IPS DF 4.7 (cell line): ENCODE results near the gene IPO11.

Source experiments
- DNase-seq: peaks from one replicate; pipeline ENCODE4 v3.0.0-alpha.2; 2013; ENCODE audit warnings: low spot score; ENCODE audit errors: extremely low read depth

IPO11 gene

GRCh38 chr5:62568800-62569432, 156.4 kb downstream of the IPO11 start:
- peak; percentile 14 for DNase-seq

DNA sequence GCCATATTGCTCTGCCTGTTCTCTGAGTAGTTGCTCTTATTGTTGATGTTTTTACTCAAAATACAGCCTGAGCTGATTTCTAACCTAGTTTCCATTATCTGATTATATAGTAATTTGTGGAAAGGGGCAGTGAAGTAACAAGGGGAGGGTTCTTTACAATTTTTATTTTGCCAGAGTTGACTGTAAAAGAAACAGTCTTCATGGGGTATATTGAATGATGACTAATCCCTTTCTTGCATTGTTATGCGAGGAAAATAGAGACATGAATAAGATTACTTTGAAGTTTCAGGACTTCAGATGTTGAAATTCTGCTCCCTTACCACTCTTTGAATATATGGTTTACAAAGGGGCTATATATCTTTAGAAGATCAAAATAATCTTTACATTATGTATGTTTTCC, 156.9 kb downstream of the IPO11 start:
- DNase-seq, result no peak

DNA sequence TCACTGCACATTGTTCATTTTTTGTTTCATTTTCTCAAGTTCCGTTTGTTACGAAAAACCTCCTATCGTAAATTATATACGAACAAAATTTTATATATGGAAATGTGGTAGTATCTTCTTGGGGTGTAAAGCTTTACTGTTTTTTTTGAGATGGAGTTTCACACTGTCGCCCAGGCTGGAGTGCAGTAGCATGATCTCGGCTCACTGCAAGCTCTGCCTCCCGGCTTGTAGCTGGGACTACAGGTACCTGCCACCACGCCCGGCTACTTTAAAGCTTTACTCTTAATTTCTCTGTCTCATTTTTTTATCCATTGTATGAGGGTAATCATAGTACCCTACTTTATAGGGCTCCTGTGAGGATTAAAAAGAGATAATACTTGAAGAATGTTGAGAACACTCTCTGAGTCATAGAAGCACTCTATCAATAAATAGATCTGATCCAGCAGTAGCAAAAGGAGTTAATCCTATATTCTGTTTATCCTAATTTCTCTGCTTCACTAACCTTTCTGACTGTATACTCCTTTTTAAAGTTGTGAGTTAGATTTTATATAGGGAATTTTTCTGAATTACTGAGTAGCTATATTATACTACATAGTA, 160.5 kb downstream of the IPO11 start:
- DNase-seq, result no peak

DNA sequence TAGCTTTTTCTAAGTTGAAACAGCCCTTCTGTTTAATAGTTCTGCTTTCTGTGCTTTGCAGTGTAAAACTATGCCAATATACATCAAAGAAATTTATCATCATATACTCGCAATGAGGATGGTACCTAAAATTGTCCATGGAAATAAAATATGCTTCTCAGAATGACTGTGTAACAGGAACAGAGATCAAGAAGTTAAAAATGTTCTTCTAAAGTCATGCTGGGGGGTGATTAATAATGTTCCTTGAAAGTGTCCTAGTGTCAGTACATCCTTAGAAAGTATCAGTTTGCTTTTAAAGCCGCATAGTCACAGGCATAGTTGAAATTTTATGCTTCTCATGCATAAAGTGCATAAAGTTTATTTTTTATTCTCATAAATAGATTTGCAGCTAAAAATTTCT, 162.0 kb downstream of the IPO11 start:
- DNase-seq, result no peak

DNA sequence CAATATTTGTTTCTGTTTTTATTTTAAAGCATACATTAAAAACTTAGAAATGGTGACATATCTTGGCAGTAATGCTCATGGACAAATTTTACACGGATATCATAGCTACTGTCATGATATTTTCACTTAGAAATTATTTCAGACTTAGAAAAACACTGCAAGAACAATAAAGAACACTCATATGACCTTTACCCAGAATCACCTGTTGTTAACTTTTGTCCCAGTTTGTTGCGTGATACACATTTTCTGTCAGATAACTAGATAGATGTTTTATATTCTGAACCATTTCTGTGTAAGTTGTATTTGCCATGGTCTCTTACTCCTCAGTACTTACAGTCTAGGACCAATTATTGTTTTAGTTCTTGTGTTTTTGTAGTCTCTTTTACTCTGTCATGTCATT, 162.5 kb downstream of the IPO11 start:
- DNase-seq, result no peak

DNA sequence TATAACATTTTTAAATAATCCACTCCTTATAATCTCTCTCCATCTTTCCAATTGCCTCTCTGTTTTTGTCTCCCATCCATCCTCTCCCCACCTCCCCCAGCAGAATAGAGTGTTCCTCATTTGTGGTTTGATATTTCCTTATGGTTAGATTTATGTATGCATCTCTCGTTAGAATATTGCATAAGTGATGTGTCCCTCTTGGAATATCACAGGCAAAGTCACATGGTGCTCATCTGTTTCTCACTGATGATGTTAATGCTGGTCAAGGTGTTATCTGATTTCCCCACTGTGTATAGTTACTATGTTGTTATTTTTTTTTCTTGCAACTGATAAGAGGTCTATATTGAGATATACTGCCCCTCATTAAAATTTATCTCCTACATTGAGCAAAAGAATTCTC, 162.9 kb downstream of the IPO11 start:
- no peak for DNase-seq

DNA sequence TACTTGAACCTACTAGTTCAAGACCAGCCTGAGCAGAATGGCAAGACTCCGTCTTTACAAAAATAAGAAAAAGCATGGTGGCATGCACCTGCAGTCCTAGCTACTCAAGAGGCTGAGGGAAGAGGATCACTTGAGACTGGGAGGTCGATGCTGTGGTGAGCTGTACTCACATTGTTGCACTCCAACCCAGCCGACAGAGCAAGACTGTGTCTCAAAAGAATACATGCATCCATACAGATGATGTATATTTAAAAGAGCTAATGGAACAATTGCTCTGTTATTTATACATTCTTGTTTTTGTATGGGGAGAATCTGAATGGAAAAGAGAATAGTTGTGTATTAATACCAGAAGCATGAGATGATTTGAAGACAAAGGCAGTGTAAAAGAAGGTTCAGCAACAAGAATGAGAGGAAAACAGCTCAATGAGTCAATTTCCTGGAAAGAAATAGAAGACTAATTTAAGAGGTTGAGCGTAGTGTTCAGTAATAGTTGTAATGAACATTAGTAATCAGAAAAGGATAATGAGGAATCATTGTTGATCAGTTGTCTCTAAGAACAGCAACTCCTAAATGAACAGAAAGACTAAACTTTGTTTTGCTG, 164.1 kb downstream of the IPO11 start:
- no peak for DNase-seq

DNA sequence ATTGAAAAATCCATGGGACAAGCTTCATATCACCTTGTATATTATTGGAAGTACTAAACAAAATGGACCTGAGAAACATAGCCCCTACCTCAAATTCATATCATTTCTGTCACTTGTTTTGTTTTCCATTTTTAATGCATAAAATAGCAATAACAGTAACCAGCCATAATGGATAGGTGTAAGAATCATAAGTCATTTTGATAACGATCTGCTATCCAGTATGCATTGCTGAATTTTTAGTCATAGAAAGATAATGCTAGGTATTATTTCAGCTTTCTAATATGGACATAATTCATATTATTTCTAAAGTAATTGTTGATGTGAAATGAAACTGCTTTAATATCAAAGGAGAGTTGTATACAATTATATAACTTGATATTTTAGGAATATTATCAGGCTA, 164.9 kb downstream of the IPO11 start:
- no peak for DNase-seq

DNA sequence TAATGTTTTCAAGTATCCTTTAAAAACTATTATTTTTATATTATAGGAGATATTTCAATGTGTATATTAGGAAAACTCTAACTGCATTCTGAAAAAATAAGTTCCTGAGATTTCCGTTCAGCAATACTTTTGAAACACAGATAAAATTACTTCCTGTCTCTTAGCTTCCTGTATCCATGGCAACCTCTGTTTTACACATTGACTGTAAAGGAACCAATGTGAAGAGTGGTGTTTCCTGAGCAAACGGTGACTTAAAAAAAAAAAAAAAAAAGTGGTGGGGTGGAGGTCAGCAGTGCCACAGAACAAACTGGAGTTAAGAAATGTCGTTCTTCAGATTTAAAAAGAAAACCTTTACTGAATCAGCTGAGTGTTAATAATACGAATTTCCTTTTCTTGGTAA, 166.0 kb downstream of the IPO11 start, which contains the start of gene LRRC70:
Gene LRRC70 (plus strand): TSS at position 280 of the 400 bp plus-strand sequence. CDS start 620 bp downstream, outside the sequence.
- peak; percentile 33 for DNase-seq

- no peak for DNase-seq
Observed at GRCh38 chr5:62579761-62580160, 167.2 kb downstream of the IPO11 start.

DNA sequence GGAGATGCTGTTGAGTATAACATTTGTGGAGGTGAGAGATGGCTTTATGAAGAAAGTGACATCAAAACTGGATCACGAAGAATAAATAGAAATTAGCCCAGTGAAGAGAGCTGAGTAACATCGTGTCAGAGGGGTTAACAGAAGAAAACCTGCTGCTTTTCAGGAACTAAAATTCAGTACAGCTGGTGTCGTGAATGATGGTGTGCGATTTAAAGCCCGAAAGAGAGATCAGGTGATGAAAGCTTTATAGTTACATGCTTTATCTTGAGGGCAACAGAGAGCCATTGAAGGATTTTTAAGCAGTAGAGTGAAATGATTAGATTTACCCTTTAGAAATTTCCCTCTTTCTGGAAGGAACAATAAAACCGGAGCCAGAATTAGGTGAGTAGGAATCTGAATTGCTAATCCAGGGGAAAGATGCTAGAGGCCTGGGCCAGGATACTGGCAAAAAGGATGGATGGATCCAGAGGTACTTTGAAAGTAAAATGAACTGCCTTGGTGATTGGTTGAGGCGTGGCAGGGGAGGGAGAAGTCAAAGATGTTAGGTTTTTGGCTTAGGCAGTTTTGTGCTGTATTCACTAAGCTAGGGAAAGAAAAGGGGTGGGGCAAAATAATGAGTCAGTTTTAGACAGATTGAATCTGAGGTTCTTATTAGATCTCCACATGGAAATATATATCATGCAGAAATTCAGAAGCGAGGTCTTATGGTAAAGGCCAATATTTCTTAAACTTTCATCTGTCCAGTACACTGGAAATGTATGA, 169.5 kb downstream of the IPO11 start:
- DNase-seq, result no peak

GRCh38 chr5:62584391-62584790, 171.8 kb downstream of the IPO11 start:
- DNase-seq, result no peak

DNA sequence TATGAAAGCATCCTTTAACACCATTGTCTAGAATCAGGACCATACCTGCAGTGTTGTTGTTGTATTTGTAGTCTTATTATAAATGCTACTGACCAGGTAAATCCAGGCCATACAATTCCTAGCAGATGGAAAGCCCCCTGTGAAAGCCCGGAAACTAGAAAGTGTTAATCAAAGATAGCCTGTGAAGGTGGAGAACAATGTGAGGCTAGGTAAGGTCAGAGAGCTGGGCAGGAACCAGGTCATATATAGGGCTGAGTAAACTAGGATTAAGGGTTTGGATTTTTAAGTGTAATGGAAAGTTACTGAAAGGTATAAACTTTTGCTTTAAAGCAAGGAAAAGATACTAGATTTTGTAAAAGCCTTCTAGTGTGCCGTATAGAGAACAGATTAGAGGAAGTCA, 172.7 kb downstream of the IPO11 start:
- no peak for DNase-seq

DNA sequence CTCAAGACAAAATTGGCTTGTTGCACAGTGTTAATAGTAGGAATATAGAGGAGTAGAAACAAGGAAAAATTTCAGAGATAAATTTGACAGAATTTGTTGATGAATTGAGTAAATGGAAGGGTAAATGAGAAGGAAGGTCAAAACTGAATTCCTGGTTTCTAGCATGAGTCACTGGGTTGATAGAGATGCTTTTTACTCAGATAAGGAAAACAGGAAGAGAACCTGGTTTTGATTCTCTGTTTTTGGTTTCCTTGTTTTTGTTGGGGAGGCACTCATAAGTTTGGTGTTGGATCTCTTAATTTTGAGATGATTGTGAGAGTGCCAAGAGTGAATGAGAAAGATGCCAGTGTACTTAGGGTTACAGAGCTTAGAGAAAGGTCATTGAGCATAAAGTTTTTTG, 173.2 kb downstream of the IPO11 start:
- DNase-seq, result no peak

DNA sequence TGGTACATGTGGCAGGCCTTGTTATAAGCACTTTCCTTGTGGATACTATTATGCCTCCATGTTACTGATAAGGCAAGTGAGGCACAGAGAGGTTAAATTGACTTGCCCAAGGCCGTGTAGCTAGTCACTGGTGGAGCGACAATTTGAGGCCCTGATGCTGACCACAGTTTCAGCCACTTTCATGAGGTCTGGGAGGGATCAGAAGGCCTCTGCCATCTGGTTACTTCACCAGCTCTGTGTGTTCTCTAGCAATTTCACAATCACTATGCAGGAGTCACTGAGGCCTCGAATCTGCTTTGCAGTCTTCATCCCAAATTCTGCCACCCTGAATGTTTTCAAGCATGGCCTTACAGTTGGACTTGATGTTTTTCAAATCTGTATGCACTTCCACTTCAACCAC, 175.2 kb downstream of the IPO11 start:
- DNase-seq, result no peak

GRCh38 chr5:62588668-62589067, 176.1 kb downstream of the IPO11 start:
- DNase-seq, result no peak

GRCh38 chr5:62589504-62589903, 176.9 kb downstream of the IPO11 start:
- DNase-seq, result no peak

DNA sequence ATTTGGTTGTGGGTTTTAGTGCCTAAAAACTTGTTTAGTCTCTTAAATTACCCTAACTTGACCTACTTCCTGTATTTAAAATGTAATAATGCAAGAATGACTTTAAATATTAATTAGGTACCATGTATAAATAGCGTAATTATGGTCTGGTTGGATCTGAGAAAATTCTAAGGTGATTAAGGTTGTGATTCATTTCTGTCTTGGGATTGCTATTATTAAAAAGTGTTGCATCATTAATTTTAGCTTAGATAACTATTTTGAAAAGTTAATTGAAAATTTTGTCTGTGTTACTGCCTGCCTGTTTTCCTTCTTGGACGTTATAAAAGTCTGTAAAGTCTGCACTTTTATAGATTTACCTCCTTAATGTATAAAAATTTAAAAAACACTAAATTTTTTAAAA, 177.8 kb downstream of the IPO11 start:
- DNase-seq, result no peak

DNA sequence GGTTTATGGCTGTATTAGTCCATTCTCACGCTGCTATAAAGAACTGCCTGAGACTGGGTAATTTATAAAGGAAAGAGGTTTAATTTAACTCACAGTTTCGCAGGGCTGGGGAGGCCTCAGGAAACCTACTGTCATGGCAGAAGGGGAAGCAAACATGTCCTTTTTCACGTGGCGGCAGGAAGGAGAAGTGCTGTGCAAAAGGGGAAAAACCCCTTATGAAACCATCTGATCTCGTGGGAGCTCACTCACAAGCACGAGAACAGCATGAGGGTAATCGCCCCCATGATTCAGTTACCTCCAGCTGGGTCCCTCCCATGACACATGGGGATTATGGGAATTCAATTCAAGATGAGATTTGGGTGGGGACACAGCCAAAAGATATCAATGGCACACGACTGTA, 180.0 kb downstream of the IPO11 start:
- no peak for DNase-seq

DNA sequence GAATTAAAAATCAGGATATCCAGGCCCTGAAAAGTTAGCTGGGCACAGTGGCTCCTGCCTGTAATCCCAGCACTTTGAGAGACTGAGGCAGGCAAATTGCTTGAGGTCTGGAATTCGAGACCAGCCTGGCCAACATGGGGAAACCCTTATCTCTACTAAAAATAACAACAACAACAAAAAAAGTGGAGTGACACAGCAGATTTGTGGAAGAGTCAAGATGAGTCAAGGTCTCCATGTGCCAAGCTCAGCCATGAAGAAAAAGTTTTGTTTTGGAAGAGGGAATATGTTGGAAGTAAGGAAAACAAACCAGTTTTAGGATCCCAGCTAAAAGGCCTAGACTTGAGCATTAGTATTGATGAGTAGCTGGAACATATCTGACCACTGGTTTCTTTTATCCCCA, 180.8 kb downstream of the IPO11 start:
- DNase-seq, result no peak

DNA sequence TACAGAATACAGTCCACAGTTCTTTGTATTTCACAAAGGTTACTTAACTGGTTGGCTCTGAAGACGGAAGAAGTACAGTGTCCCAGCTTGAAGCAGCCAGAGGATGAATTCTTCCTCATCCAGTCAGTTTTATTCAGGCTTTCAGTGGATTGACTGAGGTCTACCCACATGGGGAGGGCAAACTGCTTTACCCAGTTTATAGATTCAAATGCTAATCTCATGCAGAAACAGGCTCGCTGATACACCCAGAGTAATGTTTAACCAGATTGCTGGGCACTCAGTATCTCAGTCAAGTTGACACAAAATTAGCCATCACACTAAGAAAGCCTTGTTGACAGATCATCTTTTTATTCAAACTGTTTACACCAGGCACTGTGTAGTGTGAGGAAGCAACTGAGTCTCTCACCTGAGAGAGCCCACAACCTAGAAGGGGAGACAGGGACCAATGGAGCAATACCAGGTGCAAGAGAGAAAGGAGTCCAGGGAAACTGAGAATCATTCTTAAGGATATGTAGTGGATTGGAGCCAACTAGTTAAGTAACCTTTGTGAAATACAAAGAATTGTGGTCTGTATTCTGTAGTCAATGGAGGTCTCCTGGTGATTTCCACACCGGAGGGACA, 181.9 kb downstream of the IPO11 start:
- no peak for DNase-seq

DNA sequence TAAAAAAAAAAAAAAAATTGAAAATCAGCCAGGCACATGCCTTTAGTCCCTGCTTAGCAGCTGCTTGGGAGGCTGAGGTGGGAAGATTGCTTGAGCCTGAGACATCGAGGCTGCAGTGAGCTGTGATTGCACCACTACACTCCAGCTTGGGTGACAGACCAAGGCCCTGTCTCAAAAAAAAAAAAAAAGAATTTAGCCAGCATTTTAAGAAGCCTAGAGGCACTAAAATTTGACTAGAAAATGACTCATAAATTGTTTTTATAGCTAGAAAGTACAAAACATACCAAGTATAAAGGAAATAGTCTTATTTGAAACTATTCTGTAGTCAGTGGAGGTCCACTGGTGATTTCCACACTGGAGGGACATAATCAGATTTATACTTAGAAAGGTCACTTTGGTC, 183.5 kb downstream of the IPO11 start:
- no peak for DNase-seq
